Rectal smooth muscle tissue (tissue), 1 donor: ENCODE results near the gene NENF.

Experiments
- H3K27ac ChIP-seq: one replicate; pipeline ENCODE4 v1.7.0; 2013; ENCODE audit warnings: low read depth, low read length, inconsistent platforms
- H3K27me3 ChIP-seq: one replicate; pipeline ENCODE4 v1.7.0; 2013; ENCODE audit warnings: low read length; ENCODE audit not compliant: control insufficient read depth, insufficient read depth
- H3K36me3 ChIP-seq: one replicate; pipeline ENCODE4 v1.7.0; 2013; ENCODE audit warnings: low read length; ENCODE audit not compliant: control insufficient read depth, insufficient read depth
- H3K4me1 ChIP-seq: one replicate; pipeline ENCODE4 v1.7.0; 2013; ENCODE audit warnings: low read length; ENCODE audit not compliant: control insufficient read depth, insufficient read depth
- H3K4me3 ChIP-seq: one replicate; pipeline ENCODE4 v1.7.0; 2013; ENCODE audit warnings: low read length
- H3K9ac ChIP-seq: one replicate; pipeline ENCODE4 v1.7.0; 2013; ENCODE audit warnings: low read length

NENF gene

DNA sequence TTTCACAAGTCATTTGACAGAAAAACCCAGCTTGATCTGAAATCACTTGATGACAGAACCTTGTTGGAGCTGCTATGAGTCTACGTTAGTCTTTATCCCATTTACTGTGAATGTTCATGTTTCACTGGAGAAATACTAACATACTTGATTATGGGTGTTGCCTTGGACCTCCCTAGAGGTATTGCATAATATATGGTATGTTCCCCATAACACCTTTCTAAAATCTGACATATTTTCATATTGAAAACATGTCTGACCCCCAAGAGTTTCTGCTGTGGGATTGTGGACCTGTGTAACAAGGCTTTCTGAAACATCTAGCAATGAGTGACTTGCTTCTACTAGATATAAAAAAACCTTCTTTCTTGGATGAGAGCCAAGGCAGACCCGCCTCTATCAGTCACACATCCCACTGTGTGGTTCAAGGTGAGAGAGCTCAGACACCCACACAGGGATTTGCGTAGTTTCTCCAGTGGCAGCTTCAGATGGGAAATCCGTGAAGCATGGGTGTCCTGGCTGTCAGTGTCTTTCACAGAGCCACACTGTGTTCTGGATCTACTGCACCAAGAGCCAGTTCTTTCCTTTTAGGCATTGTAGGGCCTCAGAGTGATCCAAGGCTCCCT, 4.6 kb downstream of the NENF start:
- peaks cover 5% of the 10 kb centered on the region for H3K4me1 ChIP-seq
- no peak overlapping the region for H3K27ac ChIP-seq
- no peak overlapping the region for H3K9ac ChIP-seq
- no peaks in the 10 kb centered on the region for H3K27me3 ChIP-seq
- H3K4me3 ChIP-seq, result no peak overlapping the region
- no peaks in the 10 kb centered on the region for H3K36me3 ChIP-seq

DNA sequence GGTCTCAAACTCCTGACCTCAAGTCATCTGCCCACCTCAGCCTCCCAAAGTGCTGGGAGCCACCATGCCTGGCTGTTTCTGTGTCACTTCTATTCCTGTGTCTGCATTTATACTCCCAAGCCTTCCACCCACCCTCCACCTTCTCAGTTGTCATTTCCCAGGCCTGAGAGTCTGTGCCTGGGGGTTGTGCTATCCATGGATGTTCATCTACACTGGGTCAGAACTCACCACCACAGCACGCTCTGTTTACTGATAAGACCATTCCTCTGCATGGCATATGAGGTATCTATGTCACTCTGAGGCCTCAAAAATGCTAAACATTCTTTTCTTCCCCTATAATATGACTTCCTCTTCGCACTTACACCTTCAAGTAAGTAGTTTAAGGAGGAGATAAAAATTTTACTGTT, 6.1 kb downstream of the NENF start:
- Histone ChIP-seq H3K27ac (no peak overlapping the region), H3K9ac (no peak overlapping the region), H3K27me3 (no peaks in the 10 kb centered on the region), H3K4me3 (no peak overlapping the region), H3K36me3 (no peaks in the 10 kb centered on the region), H3K4me1 (peaks cover 2% of the 10 kb centered on the region)

DNA sequence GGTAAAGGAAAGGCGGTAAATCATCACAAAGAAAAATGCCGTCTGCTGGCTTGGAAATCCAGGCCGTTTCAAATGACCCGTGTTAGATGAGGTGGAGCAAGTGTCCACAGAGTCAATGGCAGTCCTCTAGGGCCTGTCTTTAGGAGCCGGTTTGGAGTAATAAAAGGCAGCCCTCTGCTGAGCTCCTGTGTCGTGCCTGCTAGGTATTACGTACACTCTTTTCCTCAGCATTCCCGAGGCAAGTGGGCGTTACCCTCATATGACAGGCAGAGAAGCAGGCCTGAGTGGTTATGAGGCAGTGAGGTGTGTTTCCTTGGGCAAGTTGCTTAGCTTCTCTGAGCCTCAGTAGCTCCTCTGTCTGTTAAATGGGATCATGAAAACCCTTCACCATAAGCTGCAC, 7.7 kb downstream of the NENF start:
- H3K4me3 ChIP-seq, result no peak overlapping the region
- H3K27ac ChIP-seq, result no peak overlapping the region
- no peaks in the 10 kb centered on the region for H3K36me3 ChIP-seq
- H3K9ac ChIP-seq, result no peak overlapping the region
- H3K27me3 ChIP-seq, result no peaks in the 10 kb centered on the region
- no peaks in the 10 kb centered on the region for H3K4me1 ChIP-seq

DNA sequence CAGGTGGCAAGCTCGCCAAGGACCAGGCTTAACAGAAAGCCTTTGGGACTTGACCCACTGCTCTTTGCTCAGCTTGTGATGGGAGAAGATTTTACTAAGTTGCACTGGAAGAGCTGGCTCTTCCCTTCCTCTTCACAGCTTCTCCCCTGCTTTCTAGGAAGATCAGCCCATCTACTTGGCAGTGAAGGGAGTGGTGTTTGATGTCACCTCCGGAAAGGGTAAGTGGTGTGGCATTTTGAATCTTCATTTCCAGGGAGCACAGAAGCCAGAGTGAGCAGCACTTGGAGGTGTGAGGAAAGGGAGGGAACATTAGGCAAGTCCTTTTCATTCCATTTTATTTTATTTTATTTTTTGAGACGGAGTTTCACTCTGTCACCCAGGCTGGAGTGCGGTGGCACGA, 9.7 kb downstream of the NENF start:
- no peak overlapping the region for H3K4me3 ChIP-seq
- peaks cover 5% of the 10 kb centered on the region for H3K36me3 ChIP-seq
- H3K27ac ChIP-seq, result no peak overlapping the region
- H3K27me3 ChIP-seq, result no peaks in the 10 kb centered on the region
- H3K4me1 ChIP-seq, result no peaks in the 10 kb centered on the region
- no peak overlapping the region for H3K9ac ChIP-seq

DNA sequence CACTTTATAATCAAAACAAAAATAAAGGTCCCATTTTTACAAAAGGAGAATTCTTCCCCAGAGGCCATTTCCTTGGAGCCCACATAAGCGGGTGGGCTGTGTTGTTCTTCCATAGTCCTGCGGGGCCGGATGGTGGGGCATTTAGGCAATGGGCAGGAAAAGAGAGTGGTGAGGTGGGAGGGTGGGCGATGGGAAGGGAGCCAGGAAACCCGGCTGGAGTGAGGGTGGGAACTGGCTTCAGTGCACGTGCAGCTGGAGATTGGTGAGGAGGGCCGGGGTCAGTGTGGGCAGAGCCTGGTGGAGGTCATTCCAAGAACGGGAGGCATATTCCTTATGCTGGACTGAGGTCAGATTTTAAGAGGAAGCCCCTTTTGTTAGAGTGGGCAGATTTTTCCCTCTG, 13.6 kb downstream of the NENF start:
- Histone ChIP-seq H3K36me3 (peaks cover 5% of the 10 kb centered on the region), H3K4me3 (no peak overlapping the region), H3K27ac (no peak overlapping the region), H3K27me3 (no peaks in the 10 kb centered on the region), H3K4me1 (no peaks in the 10 kb centered on the region), H3K9ac (no peak overlapping the region)

DNA sequence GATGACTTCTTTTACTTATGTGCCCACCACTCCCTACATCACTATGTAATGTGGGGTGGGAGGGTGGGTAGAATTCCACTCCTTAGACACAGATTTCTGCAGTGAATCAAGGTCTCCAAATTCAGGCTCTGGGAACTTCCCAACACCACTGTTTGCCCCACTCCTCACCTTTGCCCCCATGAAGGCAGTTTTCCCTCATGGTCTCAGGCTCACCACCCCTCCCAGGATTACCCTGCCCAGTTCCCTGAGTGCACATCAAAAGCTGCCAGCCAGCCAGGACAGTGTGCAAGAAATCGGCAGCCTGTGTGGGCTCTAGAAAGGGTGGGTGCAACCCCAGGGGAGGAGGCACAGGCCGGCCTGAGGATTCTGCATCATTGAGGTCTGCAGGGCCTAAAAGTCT, 14.8 kb downstream of the NENF start:
- no peaks in the 10 kb centered on the region for H3K27me3 ChIP-seq
- no peak overlapping the region for H3K27ac ChIP-seq
- H3K36me3 ChIP-seq, result peaks cover 5% of the 10 kb centered on the region
- H3K9ac ChIP-seq, result no peak overlapping the region
- H3K4me3 ChIP-seq, result no peak overlapping the region
- peaks cover 3% of the 10 kb centered on the region for H3K4me1 ChIP-seq

DNA sequence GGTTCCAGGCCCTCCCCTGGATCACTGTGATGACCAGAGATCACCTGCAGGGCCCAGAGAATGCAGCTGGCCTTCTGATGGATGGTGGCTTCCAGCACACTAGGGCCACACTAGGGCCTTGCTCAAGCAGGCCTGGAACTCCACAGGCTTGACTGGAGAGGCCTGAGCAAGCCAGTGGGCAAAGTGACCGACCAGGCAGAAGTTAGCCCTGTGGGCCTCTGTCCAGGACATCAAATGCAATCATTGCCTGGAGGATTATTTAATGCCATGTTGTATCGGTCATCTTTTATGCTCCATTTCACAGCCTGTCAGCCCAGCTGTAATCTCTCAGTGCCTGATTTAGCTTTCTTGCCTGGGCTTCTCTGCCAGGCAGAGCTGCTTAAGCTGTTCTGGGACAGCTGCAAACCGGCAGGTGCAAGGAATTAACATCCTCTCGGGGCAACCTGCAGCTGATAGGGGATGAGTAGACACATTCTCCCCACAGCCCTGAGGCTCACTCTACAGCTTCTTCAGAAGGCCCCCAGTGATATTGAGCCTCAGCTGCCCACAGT, 17.7 kb downstream of the NENF start:
- H3K36me3 ChIP-seq, result peaks cover 5% of the 10 kb centered on the region
- no peak overlapping the region for H3K27ac ChIP-seq
- H3K9ac ChIP-seq, result no peak overlapping the region
- no peaks in the 10 kb centered on the region for H3K27me3 ChIP-seq
- peaks cover 11% of the 10 kb centered on the region for H3K4me1 ChIP-seq
- no peak overlapping the region for H3K4me3 ChIP-seq

DNA sequence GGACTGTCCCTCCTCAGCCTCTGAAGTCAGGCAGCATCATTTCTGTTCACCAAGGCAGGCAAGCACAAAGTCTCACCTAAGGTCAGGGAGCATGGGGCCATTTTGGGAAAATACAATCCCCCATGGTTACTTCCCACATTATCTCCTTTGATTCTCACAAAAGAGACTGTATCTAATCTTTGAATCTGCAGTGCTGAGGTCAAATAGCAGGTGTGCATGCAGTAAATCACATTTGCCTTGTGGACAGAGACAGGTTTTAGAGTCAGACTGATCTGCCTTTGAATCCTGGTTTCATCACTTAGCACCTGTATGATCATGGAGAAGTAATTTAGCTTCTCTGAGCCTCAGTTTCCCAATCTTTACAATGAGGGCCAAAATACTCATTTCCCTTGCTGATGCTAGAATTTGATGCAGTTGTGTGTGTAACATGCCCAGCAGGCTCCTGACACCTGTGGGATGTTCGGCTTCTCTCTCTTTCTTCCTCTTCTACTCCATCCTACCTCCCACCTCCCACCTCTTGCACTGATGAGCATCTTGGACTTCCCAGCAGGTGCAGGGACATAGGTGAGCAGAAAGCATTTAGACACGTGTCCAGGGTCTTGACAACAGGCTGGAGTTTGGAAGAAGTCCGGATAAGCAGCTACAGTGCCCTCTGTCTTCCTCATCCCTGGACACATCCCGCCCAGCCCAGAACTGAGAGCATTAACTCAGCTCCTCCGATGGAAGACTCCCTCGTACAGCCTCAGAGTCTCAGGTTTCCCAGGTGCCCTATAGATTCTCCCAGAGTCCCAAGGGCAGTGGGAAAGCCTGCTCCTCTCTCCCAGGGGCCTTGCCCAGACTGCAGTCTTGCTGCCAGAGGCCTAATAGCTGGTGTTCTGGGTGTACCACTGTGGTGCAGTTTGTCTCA, 18.9 kb downstream of the NENF start:
- peaks cover 11% of the 10 kb centered on the region for H3K4me1 ChIP-seq
- no peak overlapping the region for H3K4me3 ChIP-seq
- H3K27me3 ChIP-seq, result no peaks in the 10 kb centered on the region
- H3K36me3 ChIP-seq, result no peaks in the 10 kb centered on the region
- H3K27ac ChIP-seq, result no peak overlapping the region
- H3K9ac ChIP-seq, result no peak overlapping the region

DNA sequence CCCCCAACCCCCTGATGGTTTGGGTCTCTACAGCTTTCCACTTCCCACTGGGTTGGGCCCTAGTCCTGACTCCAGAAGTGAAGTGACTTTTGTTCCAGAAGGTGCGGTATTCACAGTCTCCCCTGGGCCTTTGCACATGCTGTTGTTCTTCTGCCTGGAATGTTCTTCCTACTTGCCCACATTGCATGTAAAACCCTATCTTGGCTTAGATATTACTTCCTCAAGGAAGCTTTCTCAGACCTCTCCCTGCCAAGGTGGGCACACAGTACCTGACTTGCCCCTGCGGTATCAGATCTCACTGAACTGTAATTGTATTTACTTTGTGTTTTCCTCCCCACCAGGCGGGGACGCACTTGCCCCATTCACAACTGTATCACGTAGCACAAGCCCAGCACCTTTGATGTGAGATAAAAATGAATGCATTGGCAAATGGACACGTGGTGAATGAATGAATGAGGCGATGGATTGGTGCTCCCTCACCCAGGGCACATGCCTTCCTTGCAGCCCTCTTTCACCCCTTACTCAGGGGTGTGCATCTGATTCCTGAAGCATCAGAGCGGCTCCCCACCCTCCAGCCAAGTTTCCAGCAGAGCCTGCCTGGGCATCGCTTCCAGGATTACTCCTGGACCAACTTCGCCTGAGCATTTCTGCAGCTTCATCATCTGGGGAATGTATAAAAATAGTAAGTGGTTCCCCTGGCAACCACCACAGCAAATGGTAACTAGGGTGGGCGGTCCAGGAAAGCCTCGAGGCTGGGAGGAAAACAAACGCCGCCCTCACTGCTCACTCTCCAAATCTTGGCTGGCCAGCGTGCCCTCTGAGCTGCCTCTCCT, 19.8 kb downstream of the NENF start:
- no peak overlapping the region for H3K4me3 ChIP-seq
- no peak overlapping the region for H3K27ac ChIP-seq
- no peaks in the 10 kb centered on the region for H3K27me3 ChIP-seq
- H3K36me3 ChIP-seq, result no peaks in the 10 kb centered on the region
- H3K9ac ChIP-seq, result no peak overlapping the region
- H3K4me1 ChIP-seq, result peaks cover 11% of the 10 kb centered on the region

DNA sequence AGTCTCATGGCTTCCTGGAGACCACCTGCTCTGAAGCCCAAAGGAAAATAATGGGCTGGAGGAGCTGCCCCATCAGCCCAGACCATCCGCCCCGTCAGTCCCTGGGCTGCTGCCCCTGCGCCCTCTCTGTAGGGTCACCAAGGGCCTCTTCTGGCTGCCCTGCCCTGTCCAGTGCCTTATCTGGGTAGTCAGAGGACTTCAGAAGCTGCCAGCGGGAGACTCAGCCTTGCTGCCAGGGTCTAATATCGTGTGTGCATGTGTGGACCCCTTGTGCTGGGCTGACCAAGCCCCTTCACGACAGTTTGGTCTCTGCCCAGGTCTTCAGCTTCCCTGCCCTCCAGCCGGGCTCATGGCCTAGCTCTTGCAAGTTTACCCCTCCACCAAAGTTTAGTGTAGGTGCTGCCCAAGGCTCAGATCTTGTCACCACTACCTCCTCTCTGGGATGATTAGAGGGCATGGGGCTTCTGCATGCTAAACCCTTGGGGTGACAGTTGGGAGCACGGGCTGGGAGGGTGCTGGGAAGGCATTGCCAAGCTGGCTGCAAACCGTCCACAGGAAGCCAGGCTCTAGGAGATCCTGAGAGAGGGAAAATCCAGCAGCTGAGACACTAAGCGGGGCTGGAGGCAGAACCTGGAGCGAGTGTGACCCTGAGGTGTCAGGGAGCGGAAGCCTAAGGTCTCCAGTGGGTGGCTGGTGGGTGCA, 20.6 kb downstream of the NENF start:
- Histone ChIP-seq H3K27ac (peak overlapping the region; percentile 28), H3K9ac (no peak overlapping the region), H3K36me3 (no peaks in the 10 kb centered on the region), H3K4me3 (no peak overlapping the region), H3K27me3 (no peaks in the 10 kb centered on the region), H3K4me1 (peaks cover 11% of the 10 kb centered on the region)

DNA sequence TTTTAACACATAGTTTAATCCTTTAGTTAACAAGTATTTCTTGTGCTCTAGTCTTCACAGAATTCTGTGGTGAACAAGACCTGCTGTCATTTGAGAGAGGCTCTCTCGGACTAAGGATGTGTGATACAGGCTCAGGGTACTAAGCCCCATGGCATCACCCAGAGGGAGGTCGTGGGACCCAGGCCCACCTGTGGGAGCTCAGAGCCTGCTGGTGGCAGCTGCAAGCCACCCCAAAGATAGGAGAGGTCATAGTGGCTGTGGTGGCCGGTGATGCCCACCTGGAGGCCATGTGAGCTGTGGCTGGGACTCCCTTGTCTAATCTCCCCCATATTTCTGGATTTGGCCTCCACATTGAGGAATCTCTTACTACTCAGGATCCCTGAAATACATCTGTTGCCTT, 22.0 kb downstream of the NENF start:
- H3K27ac ChIP-seq, result no peak overlapping the region
- peaks cover 11% of the 10 kb centered on the region for H3K4me1 ChIP-seq
- no peak overlapping the region for H3K4me3 ChIP-seq
- no peaks in the 10 kb centered on the region for H3K27me3 ChIP-seq
- no peak overlapping the region for H3K9ac ChIP-seq
- no peaks in the 10 kb centered on the region for H3K36me3 ChIP-seq

DNA sequence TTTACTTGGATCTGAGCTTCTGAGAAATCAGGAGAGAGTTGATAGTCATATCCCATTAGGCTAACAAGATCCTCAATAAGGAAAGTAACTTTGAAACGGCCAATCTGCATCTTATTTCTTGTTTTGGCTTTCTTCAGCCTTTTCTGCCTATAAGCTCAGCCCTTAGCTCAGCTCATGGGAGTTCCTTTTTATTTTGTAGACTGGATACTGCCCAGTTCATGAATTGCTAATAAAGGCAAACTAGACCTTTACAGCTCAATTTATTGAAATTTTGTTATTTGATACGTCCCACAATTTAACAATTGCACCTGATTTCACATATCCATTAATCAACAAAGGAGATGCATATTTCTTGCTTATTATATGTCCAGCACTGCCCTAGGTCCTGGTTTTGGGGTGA, 22.7 kb downstream of the NENF start:
- no peaks in the 10 kb centered on the region for H3K36me3 ChIP-seq
- H3K27me3 ChIP-seq, result no peaks in the 10 kb centered on the region
- H3K9ac ChIP-seq, result no peak overlapping the region
- no peak overlapping the region for H3K27ac ChIP-seq
- H3K4me1 ChIP-seq, result peaks cover 11% of the 10 kb centered on the region
- H3K4me3 ChIP-seq, result no peak overlapping the region
